ENCODE measurements around the gene GLS. TPM values are rescaled to one million over a fixed set of nuclear protein-coding genes. Genes with fewer than 3 reads are reported as not detected.

Gene GLS
- total RNA-seq, 1 experiment from 2014 or later, result 97.4 TPM

- TF ChIP-seq RAD21 (IDR thresholded peaks at IDR 0.05; ENCODE audit: low read depth) (no peak), ATF3 (IDR thresholded peaks at IDR 0.05) (no peak), ZNF274 (IDR thresholded peaks at IDR 0.05; ENCODE audit: low read depth, low read length) (no peak), CBX3 (IDR thresholded peaks at IDR 0.05; ENCODE audit: low read depth) (no peak), SP1 (IDR thresholded peaks at IDR 0.05; ENCODE audit: low read depth) (no peak), POLR2AphosphoS5 (IDR thresholded peaks at IDR 0.05; ENCODE audit: low read depth, low read length) (no peak), EGR1 (IDR thresholded peaks at IDR 0.05; ENCODE audit: low read depth) (no peak), POLR2A (IDR thresholded peaks at IDR 0.05; ENCODE audit: borderline replicate concordance, extremely low read depth, insufficient read depth, insufficient read length) (no peak)
These were observed 90.4 kb downstream of the GLS start (continued) for GRCh38 chr2:190970873-190971506.

GRCh38 chr2:190972213-190972612 lies 91.6 kb downstream of the GLS start:
- DNase-seq (ENCODE audit: low read depth, low spot score), result no peak
- peaks cover 65 to 67% of the 10 kb centered on the region in 2 experiments for H3K36me3 ChIP-seq (ENCODE audit: control insufficient read depth in 1 of 2, insufficient read depth in 2 of 2, low read length in 2 of 2)
- CTCF ChIA-PET, result no interaction called here

More at GRCh38 chr2:190972213-190972612, 91.6 kb downstream of the GLS start:
- Histone ChIP-seq H3K4me2 (ENCODE audit: low read length) (no peak overlapping the region), H4K20me1 (ENCODE audit: insufficient read depth) (no peaks in the 10 kb centered on the region), H2AFZ (ENCODE audit: low read depth, low read length, poor library complexity, severe bottlenecking) (no peak overlapping the region), H3K9me3 (ENCODE audit: control insufficient read depth in 1 of 2, insufficient read depth in 1 of 2, low read depth in 1 of 2, low read length in 2 of 2) (no peaks in the 10 kb centered on the region), H3K9ac (ENCODE audit: low read length) (no peak overlapping the region), H3K4me1 (ENCODE audit: control insufficient read depth in 1 of 2, insufficient read depth in 2 of 2, low read length in 2 of 2) (no peaks in the 10 kb centered on the region), H3K9me2 (ENCODE audit: insufficient read depth) (no peaks in the 10 kb centered on the region), H3K4me3 (replicated peaks in 1 of 2; ENCODE audit: low read depth in 1 of 2, low read length in 2 of 2) (no peak overlapping the region), H3K79me2 (ENCODE audit: insufficient read depth, low read length) (no peaks in the 10 kb centered on the region), H3K27me3 (ENCODE audit: insufficient read depth, low read length) (no peaks in the 10 kb centered on the region), H3K27ac (ENCODE audit: low read depth, low read length) (no peak overlapping the region)
- BruUV-seq (replicated peaks), result no TSS peak
- TF ChIP-seq FOSL1 (IDR thresholded peaks at IDR 0.05; ENCODE audit: low read depth) (no peak), POLR2AphosphoS5 (IDR thresholded peaks at IDR 0.05; ENCODE audit: low read depth, low read length) (no peak), YY1 (IDR thresholded peaks at IDR 0.05; ENCODE audit: extremely low read depth, insufficient replicate concordance, low read depth, low read length) (no peak)
- TF ChIP-seq, protein P1, sequence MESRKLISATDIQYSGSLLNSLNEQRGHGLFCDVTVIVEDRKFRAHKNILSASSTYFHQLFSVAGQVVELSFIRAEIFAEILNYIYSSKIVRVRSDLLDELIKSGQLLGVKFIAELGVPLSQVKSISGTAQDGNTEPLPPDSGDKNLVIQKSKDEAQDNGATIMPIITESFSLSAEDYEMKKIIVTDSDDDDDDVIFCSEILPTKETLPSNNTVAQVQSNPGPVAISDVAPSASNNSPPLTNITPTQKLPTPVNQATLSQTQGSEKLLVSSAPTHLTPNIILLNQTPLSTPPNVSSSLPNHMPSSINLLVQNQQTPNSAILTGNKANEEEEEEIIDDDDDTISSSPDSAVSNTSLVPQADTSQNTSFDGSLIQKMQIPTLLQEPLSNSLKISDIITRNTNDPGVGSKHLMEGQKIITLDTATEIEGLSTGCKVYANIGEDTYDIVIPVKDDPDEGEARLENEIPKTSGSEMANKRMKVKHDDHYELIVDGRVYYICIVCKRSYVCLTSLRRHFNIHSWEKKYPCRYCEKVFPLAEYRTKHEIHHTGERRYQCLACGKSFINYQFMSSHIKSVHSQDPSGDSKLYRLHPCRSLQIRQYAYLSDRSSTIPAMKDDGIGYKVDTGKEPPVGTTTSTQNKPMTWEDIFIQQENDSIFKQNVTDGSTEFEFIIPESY (IDR thresholded peaks at IDR 0.05; ENCODE audit: extremely low read depth, insufficient replicate concordance, low read length), result no peak
- ATAC-seq, result no peak
- ChIA-PET RAD21 (ENCODE audit: low non-redundant PET in 1 of 2, low total read pairs in 2 of 2, uncharacterized antibody in 2 of 2, unreplicated experiment in 2 of 2) (interaction anchor here in 1 of 2 experiments (0.6 kb wide), 1 partner anchor 19 kb away, joined by 4 read pairs; no protein-coding TSS in a partner anchor), POLR2A (no interaction called here)
- intact Hi-C loops (cut with micrococcal nuclease), result no loop called here

Measured in HCT116 (cell line).